BJ (cell line): Measurements from ENCODE around the gene TOB1. TPM values are rescaled to one million over a fixed set of nuclear protein-coding genes. Genes with fewer than 3 reads are reported as not detected.

Source experiments
- CTCF ChIA-PET: fragments of 350-600 bp; formaldehyde crosslinking; extraction: SDS; loops from one replicate; lab custom pipeline; 2021; ENCODE audit warnings: antibody characterized with exemption, inconsistent platforms; lab: Yijun Ruan, JAX
- POLR2A ChIA-PET: fragments of 300-600 bp; sonication (Branson Sonifier 250); formaldehyde crosslinking; extraction: SDS; loops from one replicate; lab custom pipeline; 2021; ENCODE audit warnings: antibody characterized with exemption; lab: Charles Lee
- DNase-seq: peaks from one replicate; pipeline ENCODE4 v3.0.0-alpha.2; 2011; ENCODE audit warnings: low read depth
- H3K27me3 ChIP-seq: 2 replicates; pipeline ENCODE4 v1.6.0; 2011; ENCODE audit warnings: low read length; ENCODE audit not compliant: control insufficient read depth, insufficient read depth
- H3K36me3 ChIP-seq: 2 replicates; pipeline ENCODE4 v1.5.1; 2011; ENCODE audit warnings: low read length; ENCODE audit not compliant: control insufficient read depth, insufficient read depth
- H3K4me3 ChIP-seq: 2 replicates; pipeline ENCODE4 v1.5.1; 2011; ENCODE audit warnings: low read depth, mild to moderate bottlenecking, control low read depth, low read length
- CTCF ChIP-seq: IDR thresholded peaks from 2 replicates; pipeline ENCODE4 v1.5.1; 2011; ENCODE audit warnings: low read depth, mild to moderate bottlenecking, control low read depth, inconsistent platforms, low read length, moderate library complexity; ENCODE audit not compliant: insufficient read depth
- polyA plus RNA-seq: library from polyadenylated mRNA; depleted of rRNA; stranded (reverse); fragments of >200 nt; gene quantifications from 2 replicates; pipeline ENCODE4 v1.2.3, GENCODE V29; 2011

TOB1 gene
- polyA plus RNA-seq, 1 experiment = 16.1 TPM

- Histone ChIP-seq H3K4me3 (no peak overlapping the region), H3K27me3 (peaks cover 4% of the 10 kb centered on the region; the same call in 1 of the 2 replicates), H3K36me3 (no peaks in the 10 kb centered on the region)
- CTCF ChIA-PET = interaction anchor here (0.7 to 1.1 kb wide), 2 partner anchors 59 to 71 kb away, joined by 3 read pairs; no protein-coding TSS in a partner anchor
- TF ChIP-seq CTCF = no peak
- DNase-seq = no peak
- POLR2A ChIA-PET = no interaction called here
These were observed 23.5 kb upstream of the TOB1 start for GRCh38 chr17:50889528-50890118.

- ChIA-PET CTCF (interaction anchor here (1.4 kb wide), 1 partner anchor 36 kb away, joined by 3 read pairs; no protein-coding TSS in a partner anchor), POLR2A (no interaction called here)
- no peaks in the 10 kb centered on the region for H3K36me3 ChIP-seq
- no peak for DNase-seq
- no peak overlapping the region for H3K4me3 ChIP-seq
- TF ChIP-seq CTCF = no peak
- H3K27me3 ChIP-seq = peaks cover 4% of the 10 kb centered on the region; the same call in 1 of the 2 replicates
These were observed 21.6 kb upstream of the TOB1 start for GRCh38 chr17:50887705-50888245.

- CTCF ChIA-PET = interaction anchor here (0.9 kb wide), 1 partner anchor 10 kb away, joined by 3 read pairs; no protein-coding TSS in a partner anchor
- TF ChIP-seq CTCF = no peak
- DNase-seq = no peak
- POLR2A ChIA-PET = no interaction called here
- H3K4me3 ChIP-seq = no peak overlapping the region
- no peaks in the 10 kb centered on the region for H3K36me3 ChIP-seq
- peaks cover 4% of the 10 kb centered on the region; the same call in 1 of the 2 replicates for H3K27me3 ChIP-seq
These were observed 18.5 kb upstream of the TOB1 start for GRCh38 chr17:50884439-50885311.

GRCh38 chr17:50883850-50884438 is 17.8 kb upstream of the TOB1 start:
- no peak for TF ChIP-seq CTCF
- no peak overlapping the region for H3K4me3 ChIP-seq
- no peaks in the 10 kb centered on the region for H3K36me3 ChIP-seq
- ChIA-PET POLR2A (no interaction called here), CTCF (interaction anchor here (0.9 kb wide), 1 partner anchor 9 kb away, joined by 3 read pairs; no protein-coding TSS in a partner anchor)
- no peak for DNase-seq
- peaks cover 4% of the 10 kb centered on the region; the same call in 1 of the 2 replicates for H3K27me3 ChIP-seq
